ENCODE results near the gene FAM107A. TPM values are rescaled to one million over a fixed set of nuclear protein-coding genes. Genes with fewer than 3 reads are reported as not detected.

FAM107A gene
- total and polyA plus RNA-seq, 2 of the 13 experiments (the other 11 are each of a cell fraction or from before 2014, with no cell fraction given), result not detected

GRCh38 chr3:58576716-58577115 lies 475 bp downstream of the FAM107A start:
- Histone ChIP-seq H3K4me2 (ENCODE audit: low read depth, low read length) (no peak overlapping the region), H2AFZ (ENCODE audit: low read length) (no peak overlapping the region), H4K20me1 (ENCODE audit: insufficient read depth, low read length) (no peaks in the 10 kb centered on the region), H3K27me3 (ENCODE audit: control insufficient read depth in 1 of 2, insufficient read depth in 2 of 2, low read length in 2 of 2) (no peaks in the 10 kb centered on the region), H3K4me3 (replicated peaks in 1 of 3; ENCODE audit: insufficient read depth in 1 of 3, low read depth in 2 of 3, low read length in 3 of 3) (no peak overlapping the region), H3K9me3 (ENCODE audit: low read length) (no peaks in the 10 kb centered on the region), H3K4me1 (ENCODE audit: insufficient read depth, low read length) (peaks cover 13% of the 10 kb centered on the region), H3K36me3 (replicated peaks in 1 of 2; ENCODE audit: control insufficient read depth in 1 of 2, insufficient read depth in 2 of 2, low read length in 2 of 2) (no peaks in the 10 kb centered on the region), H3K79me2 (ENCODE audit: insufficient read depth, low read length) (no peaks in the 10 kb centered on the region), H3K9ac (ENCODE audit: insufficient read depth, low read depth, low read length) (no peak overlapping the region), H3K27ac (ENCODE audit: extremely low read length, insufficient read depth, low read length) (no peak overlapping the region)
- TF ChIP-seq NCOA1 (CRISPR knock-in tag; IDR thresholded peaks at IDR 0.05), result no peak
- no peak for TF ChIP-seq CEBPB (IDR thresholded peaks at IDR 0.05; ENCODE audit: borderline replicate concordance, low read depth, low read length)
- no peak for TF ChIP-seq GRHL1 (CRISPR knock-in tag; conservative IDR thresholded peaks at IDR 0.05)
- no peak for TF ChIP-seq TOE1 (CRISPR knock-in tag; IDR thresholded peaks at IDR 0.05)
- no peak for TF ChIP-seq MNT (IDR thresholded peaks at IDR 0.05)
- TF ChIP-seq PAF1 (CRISPR knock-in tag; IDR thresholded peaks at IDR 0.05), result no peak
- no peak for TF ChIP-seq PHF20 (CRISPR knock-in tag; IDR thresholded peaks at IDR 0.05)
- TF ChIP-seq HMG20A (CRISPR knock-in tag; IDR thresholded peaks at IDR 0.05; ENCODE audit: borderline replicate concordance), result no peak
- no peak for TF ChIP-seq ZNF740 (CRISPR knock-in tag; IDR thresholded peaks at IDR 0.05)
- TF ChIP-seq TBX2 (CRISPR knock-in tag; IDR thresholded peaks at IDR 0.05; ENCODE audit: borderline replicate concordance), result no peak
- DNase-seq (ENCODE audit: low spot score), result no peak
- intact Hi-C loops (cut with micrococcal nuclease; ENCODE audit: unreplicated experiment), result no loop called here
- CTCF ChIA-PET (ENCODE audit: low intra/inter-chr PET ratio, low total read pairs), result no interaction called here
- 49% methylated on average over 6 of the region's 6 CpGs for WGBS (ENCODE audit: low lambda C conversion rate)
- FAIRE-seq, result no peak
- ATAC-seq, result no peak
- in situ Hi-C loops (cut with HindIII; ENCODE audit: extremely low pct_ligation_motif_present, low pct_unique_long_range_greater_than_20kb), result no loop called here
- no TSS peak for BruUV-seq (replicated peaks)
- POLR2A ChIA-PET, result no interaction called here

Data from HepG2 (cell line).